ENCODE measurements around the gene SPHKAP. TPM values are rescaled to one million over a fixed set of nuclear protein-coding genes. Genes with fewer than 3 reads are reported as not detected.

SPHKAP gene
- total RNA-seq, 4 donors from 2014 or later: not detected

GRCh38 chr2:228104215-228104614 lies 77.3 kb downstream of the SPHKAP start:
- in situ Hi-C loops (cut with MboI; ENCODE audit: low sequenced_read_pairs in 4 of 4): no loop called here
- H3K4me3 ChIP-seq: no peak overlapping the region
- ATAC-seq (no peak), DNase-seq (no peak)
- no peak overlapping the region for H3K27ac ChIP-seq
- TF ChIP-seq CTCF (IDR thresholded peaks at IDR 0.05 in 4 of 5, conservative IDR thresholded peaks at IDR 0.05 in 1 of 5): no peak
- no peak for TF ChIP-seq POLR2A (IDR thresholded peaks at IDR 0.05)
- H3K36me3 ChIP-seq: no peaks in the 10 kb centered on the region
- H3K27me3 ChIP-seq: no peaks in the 10 kb centered on the region
- intact Hi-C loops (cut with DNase I; ENCODE audit: low total_unique reads): no loop called here
- H3K4me1 ChIP-seq: no peaks in the 10 kb centered on the region
- no peaks in the 10 kb centered on the region for H3K9me3 ChIP-seq

DNA sequence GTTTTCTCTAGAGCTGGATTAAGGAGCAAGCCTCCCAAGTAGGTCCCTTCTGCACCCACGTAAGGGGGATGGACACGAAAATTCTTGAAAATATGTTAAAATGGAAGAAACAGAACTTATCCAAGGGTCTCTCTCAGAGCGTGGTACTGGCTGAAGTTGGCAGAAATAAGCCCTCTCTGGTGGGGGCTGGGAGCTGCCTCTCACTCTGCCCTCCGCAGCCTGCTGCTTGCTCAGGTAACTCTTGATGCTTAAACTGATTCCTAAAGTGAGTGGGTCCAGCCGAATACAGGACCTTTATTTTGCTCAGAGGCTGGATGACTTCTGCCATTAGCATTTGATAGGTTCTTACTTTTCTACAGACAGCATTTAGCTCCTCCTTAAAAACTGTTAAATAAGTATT lies 78.1 kb downstream of the SPHKAP start:
- H3K36me3 ChIP-seq: no peaks in the 10 kb centered on the region
- no peak overlapping the region for H3K4me3 ChIP-seq
- no peak for DNase-seq
- no peaks in the 10 kb centered on the region for H3K9me3 ChIP-seq
- intact Hi-C loops (cut with DNase I; ENCODE audit: low total_unique reads) (no loop called here), in situ Hi-C loops (cut with MboI; ENCODE audit: low sequenced_read_pairs in 4 of 4) (no loop called here)
- no peak overlapping the region for H3K27ac ChIP-seq
- no peaks in the 10 kb centered on the region for H3K27me3 ChIP-seq
- TF ChIP-seq POLR2A (IDR thresholded peaks at IDR 0.05) (no peak), CTCF (IDR thresholded peaks at IDR 0.05 in 4 of 5, conservative IDR thresholded peaks at IDR 0.05 in 1 of 5) (no peak)
- H3K4me1 ChIP-seq: no peaks in the 10 kb centered on the region
- ATAC-seq: no peak

- DNase-seq (no peak), ATAC-seq (no peak)
- intact Hi-C loops (cut with DNase I; ENCODE audit: low total_unique reads): no loop called here
- Histone ChIP-seq H3K9me3 (no peaks in the 10 kb centered on the region), H3K4me1 (no peaks in the 10 kb centered on the region), H3K36me3 (no peaks in the 10 kb centered on the region), H3K27me3 (no peaks in the 10 kb centered on the region), H3K27ac (no peak overlapping the region), H3K4me3 (no peak overlapping the region)
- in situ Hi-C loops (cut with MboI; ENCODE audit: low sequenced_read_pairs in 4 of 4): no loop called here
- TF ChIP-seq POLR2A (IDR thresholded peaks at IDR 0.05): no peak
- TF ChIP-seq CTCF (IDR thresholded peaks at IDR 0.05 in 4 of 5, conservative IDR thresholded peaks at IDR 0.05 in 1 of 5): no peak
Observed at GRCh38 chr2:228102949-228103348, 78.5 kb downstream of the SPHKAP start.

DNA sequence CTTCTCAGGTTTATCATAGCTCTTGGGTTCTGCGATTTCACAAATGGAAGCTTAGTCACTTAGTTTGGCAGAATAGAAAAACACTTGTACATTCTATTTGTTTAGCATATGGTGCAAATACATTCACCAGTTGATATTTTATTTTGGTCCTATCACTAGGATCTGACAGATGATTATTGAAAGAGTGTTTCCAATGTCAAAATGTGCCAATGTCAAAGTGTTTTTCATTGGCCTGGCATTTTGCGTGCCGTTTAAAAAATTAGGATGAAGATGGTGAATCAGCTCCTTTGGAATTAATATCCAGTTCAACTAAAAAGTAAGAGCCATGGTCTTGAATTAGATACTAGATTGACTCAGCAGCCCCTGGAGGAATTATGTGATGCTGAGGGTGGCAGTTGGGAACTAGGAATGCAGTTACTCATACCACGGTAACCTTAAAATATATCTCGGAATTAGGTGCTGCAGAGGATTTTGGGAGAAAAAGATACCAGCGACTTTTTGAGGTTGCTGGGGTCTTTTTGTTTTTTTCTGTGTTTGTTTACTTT lies 87.0 kb downstream of the SPHKAP start:
- no peak overlapping the region for H3K27ac ChIP-seq
- intact Hi-C loops (cut with DNase I; ENCODE audit: low total_unique reads) (no loop called here), in situ Hi-C loops (cut with MboI; ENCODE audit: low sequenced_read_pairs in 4 of 4) (no loop called here)
- no peak for DNase-seq
- no peak for ATAC-seq
- H3K27me3 ChIP-seq: no peaks in the 10 kb centered on the region
- H3K4me3 ChIP-seq: no peak overlapping the region
- no peaks in the 10 kb centered on the region for H3K36me3 ChIP-seq
- H3K9me3 ChIP-seq: no peaks in the 10 kb centered on the region
- TF ChIP-seq CTCF (IDR thresholded peaks at IDR 0.05 in 4 of 5, conservative IDR thresholded peaks at IDR 0.05 in 1 of 5) (no peak), POLR2A (IDR thresholded peaks at IDR 0.05) (no peak)
- no peaks in the 10 kb centered on the region for H3K4me1 ChIP-seq

- H3K9me3 ChIP-seq: no peaks in the 10 kb centered on the region
- H3K4me1 ChIP-seq: no peaks in the 10 kb centered on the region
- in situ Hi-C loops (cut with MboI; ENCODE audit: low sequenced_read_pairs in 4 of 4): no loop called here
- no peaks in the 10 kb centered on the region for H3K27me3 ChIP-seq
- no peak overlapping the region for H3K4me3 ChIP-seq
- intact Hi-C loops (cut with DNase I; ENCODE audit: low total_unique reads): no loop called here
- H3K27ac ChIP-seq: no peak overlapping the region
- H3K36me3 ChIP-seq: no peaks in the 10 kb centered on the region
- no peak for ATAC-seq
- DNase-seq: no peak
- TF ChIP-seq CTCF (IDR thresholded peaks at IDR 0.05 in 4 of 5, conservative IDR thresholded peaks at IDR 0.05 in 1 of 5): no peak
- no peak for TF ChIP-seq POLR2A (IDR thresholded peaks at IDR 0.05)
Observed at GRCh38 chr2:228092056-228092455, 89.4 kb downstream of the SPHKAP start.

All from gastrocnemius medialis (tissue), 4 donors.